Measurements from ENCODE around the gene XRCC1.

The XRCC1 gene, protein sequence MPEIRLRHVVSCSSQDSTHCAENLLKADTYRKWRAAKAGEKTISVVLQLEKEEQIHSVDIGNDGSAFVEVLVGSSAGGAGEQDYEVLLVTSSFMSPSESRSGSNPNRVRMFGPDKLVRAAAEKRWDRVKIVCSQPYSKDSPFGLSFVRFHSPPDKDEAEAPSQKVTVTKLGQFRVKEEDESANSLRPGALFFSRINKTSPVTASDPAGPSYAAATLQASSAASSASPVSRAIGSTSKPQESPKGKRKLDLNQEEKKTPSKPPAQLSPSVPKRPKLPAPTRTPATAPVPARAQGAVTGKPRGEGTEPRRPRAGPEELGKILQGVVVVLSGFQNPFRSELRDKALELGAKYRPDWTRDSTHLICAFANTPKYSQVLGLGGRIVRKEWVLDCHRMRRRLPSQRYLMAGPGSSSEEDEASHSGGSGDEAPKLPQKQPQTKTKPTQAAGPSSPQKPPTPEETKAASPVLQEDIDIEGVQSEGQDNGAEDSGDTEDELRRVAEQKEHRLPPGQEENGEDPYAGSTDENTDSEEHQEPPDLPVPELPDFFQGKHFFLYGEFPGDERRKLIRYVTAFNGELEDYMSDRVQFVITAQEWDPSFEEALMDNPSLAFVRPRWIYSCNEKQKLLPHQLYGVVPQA

GRCh38 chr19:43575156-43575950, at the start of gene XRCC1, which contains the start of gene PINLYP:
TSS of gene XRCC1 (minus strand) at chr19:43575527. CDS start at chr19:43575458, 69 bp downstream.
TSS of gene PINLYP (plus strand) at chr19:43575801. CDS start at chr19:43577192, 1,391 bp downstream.
- Histone ChIP-seq H3K36me3 (ENCODE audit: control insufficient read depth in 2 of 2, insufficient read depth in 1 of 2, low read length in 2 of 2) (peaks cover 18 to 36% of the 10 kb centered on the region in 2 experiments), H3K27ac (ENCODE audit: extremely low read depth, low read depth, low read length) (peak within 1 kb of the TSS; percentile 80), H3K4me3 (ENCODE audit: low read depth, low read length) (peak within 1 kb of the TSS; percentile 73), H3K4me1 (ENCODE audit: control insufficient read depth, insufficient read depth, low read length) (peaks cover 39% of the 10 kb centered on the region), H3K9me3 (ENCODE audit: control insufficient read depth, insufficient read depth, low read depth, low read length) (no peaks in the 10 kb centered on the region)
- CTCF ChIA-PET, result interaction anchor here (0.5 to 12.5 kb wide), 11 partner anchors 20 to 243 kb away, joined by 3 to 167 read pairs (median 4); partner anchors contain the start of gene IRGQ
- POLR2A ChIA-PET, result interaction anchor here (0.7 to 2.9 kb wide), 7 partner anchors 12 to 179 kb away, joined by 3 to 23 read pairs (median 4); partner anchors contain the start of genes IRGQ, SMG9 and ZNF576
- TF ChIP-seq, protein P1, sequence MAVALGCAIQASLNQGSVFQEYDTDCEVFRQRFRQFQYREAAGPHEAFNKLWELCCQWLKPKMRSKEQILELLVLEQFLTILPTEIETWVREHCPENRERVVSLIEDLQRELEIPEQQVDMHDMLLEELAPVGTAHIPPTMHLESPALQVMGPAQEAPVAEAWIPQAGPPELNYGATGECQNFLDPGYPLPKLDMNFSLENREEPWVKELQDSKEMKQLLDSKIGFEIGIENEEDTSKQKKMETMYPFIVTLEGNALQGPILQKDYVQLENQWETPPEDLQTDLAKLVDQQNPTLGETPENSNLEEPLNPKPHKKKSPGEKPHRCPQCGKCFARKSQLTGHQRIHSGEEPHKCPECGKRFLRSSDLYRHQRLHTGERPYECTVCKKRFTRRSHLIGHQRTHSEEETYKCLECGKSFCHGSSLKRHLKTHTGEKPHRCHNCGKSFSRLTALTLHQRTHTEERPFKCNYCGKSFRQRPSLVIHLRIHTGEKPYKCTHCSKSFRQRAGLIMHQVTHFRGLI (tag by site-specific recombination; IDR thresholded peaks at IDR 0.05), result no peak
- TF ChIP-seq ZNF664 (tag by site-specific recombination; IDR thresholded peaks at IDR 0.05) (no peak), ZNF174 (tag by site-specific recombination; IDR thresholded peaks at IDR 0.05) (no peak), ZNF121 (tag by site-specific recombination; IDR thresholded peaks at IDR 0.05) (no peak), ZBTB7A (tag by site-specific recombination; IDR thresholded peaks at IDR 0.05; ENCODE audit: low read depth) (peak; percentile 62; the same call in 1 of the 2 replicates), ZNF600 (tag by site-specific recombination; IDR thresholded peaks at IDR 0.05) (peak; percentile 74), ZSCAN5A (tag by site-specific recombination; IDR thresholded peaks at IDR 0.05) (no peak), GLIS1 (tag by site-specific recombination; IDR thresholded peaks at IDR 0.05) (peak; percentile 40; the same call in 1 of the 2 replicates), ZBTB26 (tag by site-specific recombination; optimal IDR thresholded peaks at IDR 0.05) (peak; percentile 75), OSR2 (tag by site-specific recombination; IDR thresholded peaks at IDR 0.05) (no peak), SCRT2 (tag by site-specific recombination; IDR thresholded peaks at IDR 0.05) (no peak), ZBTB11 (tag by site-specific recombination; conservative IDR thresholded peaks at IDR 0.05; ENCODE audit: low read depth) (peak; percentile 73), ZNF2 (tag by site-specific recombination; IDR thresholded peaks at IDR 0.05) (peak; percentile 78), ZNF555 (tag by site-specific recombination; conservative IDR thresholded peaks at IDR 0.05) (no peak), HOXA7 (CRISPR knock-in tag; IDR thresholded peaks at IDR 0.05; ENCODE audit: borderline replicate concordance) (no peak), ZBTB8A (tag by site-specific recombination; IDR thresholded peaks at IDR 0.05) (no peak), ZNF747 (tag by site-specific recombination; IDR thresholded peaks at IDR 0.05) (no peak), GLI2 (tag by site-specific recombination; IDR thresholded peaks at IDR 0.05; ENCODE audit: borderline replicate concordance, low read depth) (no peak), ZBTB21 (tag by site-specific recombination; IDR thresholded peaks at IDR 0.05) (peak; percentile 43; the same call in 1 of the 2 replicates)
- TF ChIP-seq, protein P2, sequence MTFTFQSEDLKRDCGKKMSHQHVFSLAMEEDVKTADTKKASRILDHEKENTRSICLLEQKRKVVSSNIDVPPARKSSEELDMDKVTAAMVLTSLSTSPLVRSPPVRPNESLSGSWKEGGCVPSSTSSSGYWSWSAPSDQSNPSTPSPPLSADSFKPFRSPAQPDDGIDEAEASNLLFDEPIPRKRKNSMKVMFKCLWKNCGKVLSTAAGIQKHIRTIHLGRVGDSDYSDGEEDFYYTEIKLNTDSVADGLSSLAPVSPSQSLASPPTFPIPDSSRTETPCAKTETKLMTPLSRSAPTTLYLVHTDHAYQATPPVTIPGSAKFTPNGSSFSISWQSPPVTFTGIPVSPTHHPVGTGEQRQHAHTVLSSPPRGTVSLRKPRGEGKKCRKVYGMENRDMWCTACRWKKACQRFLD (tag by site-specific recombination; IDR thresholded peaks at IDR 0.05), result no peak
- TF ChIP-seq, protein P3, sequence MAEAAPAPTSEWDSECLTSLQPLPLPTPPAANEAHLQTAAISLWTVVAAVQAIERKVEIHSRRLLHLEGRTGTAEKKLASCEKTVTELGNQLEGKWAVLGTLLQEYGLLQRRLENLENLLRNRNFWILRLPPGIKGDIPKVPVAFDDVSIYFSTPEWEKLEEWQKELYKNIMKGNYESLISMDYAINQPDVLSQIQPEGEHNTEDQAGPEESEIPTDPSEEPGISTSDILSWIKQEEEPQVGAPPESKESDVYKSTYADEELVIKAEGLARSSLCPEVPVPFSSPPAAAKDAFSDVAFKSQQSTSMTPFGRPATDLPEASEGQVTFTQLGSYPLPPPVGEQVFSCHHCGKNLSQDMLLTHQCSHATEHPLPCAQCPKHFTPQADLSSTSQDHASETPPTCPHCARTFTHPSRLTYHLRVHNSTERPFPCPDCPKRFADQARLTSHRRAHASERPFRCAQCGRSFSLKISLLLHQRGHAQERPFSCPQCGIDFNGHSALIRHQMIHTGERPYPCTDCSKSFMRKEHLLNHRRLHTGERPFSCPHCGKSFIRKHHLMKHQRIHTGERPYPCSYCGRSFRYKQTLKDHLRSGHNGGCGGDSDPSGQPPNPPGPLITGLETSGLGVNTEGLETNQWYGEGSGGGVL (tag by site-specific recombination; IDR thresholded peaks at IDR 0.05), result 0 out of 2 replicates have a peak, but pooled peaks have one; percentile 4

All from HEK293 (cell line).